Neural cell (in vitro differentiated cells): ENCODE measurements around the gene HAGHL. TPM values are rescaled to one million over a fixed set of nuclear protein-coding genes. Genes with fewer than 3 reads are reported as not detected.
A peak's percentile ranks its signal among the peaks of the same experiment; 100 is the strongest.
"Not testable (repeated sequence)": the region's sequence is repeated elsewhere in the genome, so short reads cannot be mapped to it uniquely, and the experiment has no call there.

ENCODE experiments used
- H2AFZ ChIP-seq: fragments of 200-600, 300-800 bp; sonication (generic), shearing (Covaris generic); 2 replicates; pipeline ENCODE4 v1.6.0; 2014; ENCODE audit warnings: low read depth, mild to moderate bottlenecking, antibody characterized with exemption, low read length, moderate library complexity
- H3F3A ChIP-seq: fragments of 200-600 bp; shearing (Covaris generic); 2 replicates; pipeline ENCODE4 v1.6.1; 2016; ENCODE audit warnings: mild to moderate bottlenecking, moderate library complexity, mixed read lengths, antibody characterized with exemption, low read length; ENCODE audit not compliant: insufficient read depth, poor library complexity, severe bottlenecking
- H3K27ac ChIP-seq: fragments of 200-600, 300-800 bp; sonication (generic), shearing (Covaris generic); 2 replicates; pipeline ENCODE4 v1.5.1; 2014; ENCODE audit warnings: mild to moderate bottlenecking, low read length, moderate library complexity
- H3K27me3 ChIP-seq: fragments of 300-800, 200-600 bp; sonication (generic), shearing (Covaris generic); 2 replicates; pipeline ENCODE4 v1.6.0; 2014; ENCODE audit warnings: mild to moderate bottlenecking, low read depth, low read length, moderate library complexity; ENCODE audit not compliant: insufficient read depth
- H3K36me3 ChIP-seq: fragments of 300-800, 200-600 bp; sonication (generic), shearing (Covaris generic); 2 replicates; pipeline ENCODE4 v1.5.1; 2014; ENCODE audit warnings: mild to moderate bottlenecking, antibody characterized with exemption, low read length, moderate library complexity; ENCODE audit not compliant: insufficient read depth
- H3K4me2 ChIP-seq: fragments of 300-800, 200-600 bp; sonication (generic), shearing (Covaris generic); 2 replicates; pipeline ENCODE4 v1.6.0; 2014; ENCODE audit warnings: mild to moderate bottlenecking, low read length
- H3K4me3 ChIP-seq: fragments of 300-800, 200-600 bp; sonication (generic), shearing (Covaris generic); 2 replicates; pipeline ENCODE4 v1.5.1; 2014; ENCODE audit warnings: mild to moderate bottlenecking, low read length, moderate library complexity
- H3K79me2 ChIP-seq: fragments of 200-600 bp; shearing (Covaris generic); replicated peaks from 2 replicates; pipeline ENCODE4 v1.6.0; 2014; ENCODE audit warnings: mild to moderate bottlenecking, low read length, moderate library complexity; ENCODE audit not compliant: insufficient read depth
- H3K9ac ChIP-seq: fragments of 300-800, 200-600 bp; sonication (generic), shearing (Covaris generic); 2 replicates; pipeline ENCODE4 v1.6.1; 2016; ENCODE audit warnings: mild to moderate bottlenecking, low read length, mixed read lengths
- H3K9me2 ChIP-seq: fragments of 200-600 bp; shearing (Covaris generic); 2 replicates; pipeline ENCODE4 v1.6.1; 2016; ENCODE audit warnings: mild to moderate bottlenecking, low read length, mixed read lengths; ENCODE audit not compliant: insufficient read depth
- H3K9me3 ChIP-seq: fragments of 200-600, 300-800 bp; sonication (generic), shearing (Covaris generic); 2 replicates; pipeline ENCODE4 v1.6.1; 2016; ENCODE audit warnings: mild to moderate bottlenecking, mixed run types, low read length, moderate library complexity, mixed read lengths
- H4K20me1 ChIP-seq: fragments of 200-600 bp; shearing (Covaris generic); 2 replicates; pipeline ENCODE4 v1.6.1; 2016; ENCODE audit warnings: mild to moderate bottlenecking, mixed run types; ENCODE audit not compliant: insufficient read depth
- EP300 ChIP-seq: fragments of 450-650 bp; conservative IDR thresholded peaks from 2 replicates; pipeline ENCODE4 v1.6.1; 2014; ENCODE audit warnings: antibody characterized with exemption, mild to moderate bottlenecking, moderate library complexity; ENCODE audit not compliant: poor library complexity, severe bottlenecking
- EZH2 ChIP-seq: fragments of 200-600, 300-800 bp; shearing (Covaris generic), sonication (generic); IDR thresholded peaks from 2 replicates; pipeline ENCODE4 v1.6.1; 2014; ENCODE audit warnings: antibody characterized with exemption, low read length, borderline replicate concordance, mild to moderate bottlenecking; ENCODE audit not compliant: insufficient read depth, poor library complexity, severe bottlenecking
- MXI1 ChIP-seq: fragments of 450-650 bp; conservative IDR thresholded peaks from 2 replicates; pipeline ENCODE4 v1.6.1; 2014; ENCODE audit warnings: antibody characterized with exemption, mild to moderate bottlenecking; ENCODE audit not compliant: poor library complexity, severe bottlenecking
- POLR2AphosphoS5 ChIP-seq: IDR thresholded peaks from 2 replicates; pipeline ENCODE4 v1.6.1; 2012
- RAD21 ChIP-seq: fragments of 450-650 bp; conservative IDR thresholded peaks from 2 replicates; pipeline ENCODE4 v1.6.1; 2014; ENCODE audit warnings: antibody characterized with exemption, mild to moderate bottlenecking, moderate library complexity
- REST ChIP-seq: IDR thresholded peaks from 2 replicates; pipeline ENCODE4 v1.6.1; 2012; ENCODE audit warnings: borderline replicate concordance
- SMC3 ChIP-seq: fragments of 450-650 bp; conservative IDR thresholded peaks from 2 replicates; pipeline ENCODE4 v1.6.1; 2014; ENCODE audit warnings: antibody characterized with exemption, mild to moderate bottlenecking, moderate library complexity; ENCODE audit not compliant: poor library complexity
- TAF1 ChIP-seq: IDR thresholded peaks from 2 replicates; pipeline ENCODE4 v1.6.1; 2012; ENCODE audit warnings: low read depth
- polyA plus RNA-seq: library from polyadenylated mRNA; depleted of rRNA; stranded (reverse); fragments of >200 nt; gene quantifications from 2 replicates; pipeline ENCODE4 v1.2.3, GENCODE V29; 2014
- TF ChIP-seq, protein P1 (sequence below): fragments of 450-650 bp; IDR thresholded peaks from 2 replicates; pipeline ENCODE4 v1.5.1; 2014; ENCODE audit warnings: antibody characterized with exemption, mild to moderate bottlenecking, moderate library complexity; ENCODE audit not compliant: poor library complexity, severe bottlenecking

The HAGHL gene
- polyA plus RNA-seq, 1 donor from 2014 or later = 28.3 TPM

- H3K36me3 ChIP-seq = no peaks in the 10 kb centered on the region
- H3K9me3 ChIP-seq = no peaks in the 10 kb centered on the region
- H3K27me3 ChIP-seq = no peaks in the 10 kb centered on the region
- no peaks in the 10 kb centered on the region for H4K20me1 ChIP-seq
- H3K27ac ChIP-seq = peak within 1 kb of the TSS; percentile 63
- peak within 1 kb of the TSS; percentile 96 for H3K4me3 ChIP-seq
- peak within 1 kb of the TSS; percentile 90 for H3K9ac ChIP-seq
- H3K4me2 ChIP-seq = peak within 1 kb of the TSS; percentile 86
- H3F3A ChIP-seq = no peaks in the 10 kb centered on the region
- TF ChIP-seq SMC3 = peak; percentile 92
- TF ChIP-seq, protein P1, sequence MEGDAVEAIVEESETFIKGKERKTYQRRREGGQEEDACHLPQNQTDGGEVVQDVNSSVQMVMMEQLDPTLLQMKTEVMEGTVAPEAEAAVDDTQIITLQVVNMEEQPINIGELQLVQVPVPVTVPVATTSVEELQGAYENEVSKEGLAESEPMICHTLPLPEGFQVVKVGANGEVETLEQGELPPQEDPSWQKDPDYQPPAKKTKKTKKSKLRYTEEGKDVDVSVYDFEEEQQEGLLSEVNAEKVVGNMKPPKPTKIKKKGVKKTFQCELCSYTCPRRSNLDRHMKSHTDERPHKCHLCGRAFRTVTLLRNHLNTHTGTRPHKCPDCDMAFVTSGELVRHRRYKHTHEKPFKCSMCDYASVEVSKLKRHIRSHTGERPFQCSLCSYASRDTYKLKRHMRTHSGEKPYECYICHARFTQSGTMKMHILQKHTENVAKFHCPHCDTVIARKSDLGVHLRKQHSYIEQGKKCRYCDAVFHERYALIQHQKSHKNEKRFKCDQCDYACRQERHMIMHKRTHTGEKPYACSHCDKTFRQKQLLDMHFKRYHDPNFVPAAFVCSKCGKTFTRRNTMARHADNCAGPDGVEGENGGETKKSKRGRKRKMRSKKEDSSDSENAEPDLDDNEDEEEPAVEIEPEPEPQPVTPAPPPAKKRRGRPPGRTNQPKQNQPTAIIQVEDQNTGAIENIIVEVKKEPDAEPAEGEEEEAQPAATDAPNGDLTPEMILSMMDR = peak; percentile 100
- peak; percentile 98 for TF ChIP-seq POLR2AphosphoS5
- TF ChIP-seq MXI1 = peak; percentile 90
- TF ChIP-seq TAF1 = peak; percentile 96
- TF ChIP-seq EP300 = peak; percentile 73
- peak; percentile 73 for TF ChIP-seq RAD21
- TF ChIP-seq REST = peak; percentile 85
- TF ChIP-seq EZH2 = no peak
- H3K9me2 ChIP-seq = no peaks in the 10 kb centered on the region
- H3K79me2 ChIP-seq = peaks cover 5% of the 10 kb centered on the region
- peak within 1 kb of the TSS; percentile 79 for H2AFZ ChIP-seq
Observed at GRCh38 chr16:740764-741505, 14.0 kb downstream of the HAGHL start, which contains the start of gene CIAO3. Gene CIAO3, minus strand, starts transcription at chr16:740997. Its CDS starts 12 bp downstream, at chr16:740985.

DNA sequence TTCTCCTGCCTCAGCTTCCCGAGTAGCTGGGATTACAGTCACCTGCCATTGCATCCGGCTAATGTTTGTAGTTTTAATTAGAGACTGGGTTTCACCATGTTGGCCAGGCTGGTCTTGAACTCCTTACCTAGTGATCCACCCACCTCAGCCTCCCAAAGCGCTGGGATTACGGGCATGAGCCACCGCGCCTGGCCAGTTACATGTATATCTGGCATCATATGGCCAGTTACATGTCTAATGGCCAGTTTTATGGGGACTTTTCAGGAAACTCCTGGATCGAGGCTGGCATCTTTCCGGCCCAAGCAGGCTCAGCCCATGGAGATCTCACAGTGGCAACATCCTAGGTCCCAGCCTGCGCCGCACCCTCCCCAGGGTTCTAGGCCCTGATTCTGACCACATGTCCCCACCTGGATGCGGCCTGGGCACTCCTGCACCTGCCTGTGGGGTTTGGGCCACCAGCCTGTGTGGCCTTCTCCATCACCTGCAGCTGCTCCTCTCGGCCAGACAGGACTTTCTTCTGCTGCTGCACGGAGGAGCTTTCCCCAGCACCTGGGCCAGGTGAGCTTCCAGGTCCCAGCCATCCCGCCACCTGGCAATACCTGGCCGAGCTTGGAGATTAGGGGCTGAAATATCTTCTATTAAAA, 15.2 kb downstream of the HAGHL start:
- no peak for TF ChIP-seq RAD21
- TF ChIP-seq, protein P1 = no peak
- TF ChIP-seq REST = no peak
- TF ChIP-seq MXI1 = no peak
- no peak for TF ChIP-seq SMC3
- TF ChIP-seq EZH2 = no peak
- no peak for TF ChIP-seq POLR2AphosphoS5
- TF ChIP-seq TAF1 = no peak
- TF ChIP-seq EP300 = no peak

DNA sequence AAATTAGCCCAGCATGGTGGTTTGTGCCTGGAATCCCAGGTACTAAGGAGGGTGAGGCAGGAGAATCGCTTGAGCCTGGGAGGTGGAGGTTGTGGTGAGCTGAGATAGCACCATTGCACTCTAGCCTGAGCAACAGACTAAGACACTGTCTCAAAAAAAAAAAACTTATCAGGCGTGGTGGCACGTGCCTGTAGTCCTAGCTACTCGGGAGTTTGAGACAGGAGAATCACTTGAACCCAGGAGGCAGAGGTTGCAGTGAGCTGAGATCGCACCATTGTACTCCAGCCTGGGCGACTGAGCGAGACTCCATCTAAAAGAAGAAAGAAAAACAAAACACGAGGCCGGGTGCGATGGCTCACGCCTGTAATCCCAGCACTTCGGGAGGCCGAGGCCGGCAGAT, 16.0 kb downstream of the HAGHL start:
- H2AFZ ChIP-seq, H3K27ac ChIP-seq, H3K9ac ChIP-seq, H3K9me3 ChIP-seq, H3K27me3 ChIP-seq, H3K36me3 ChIP-seq, H3K4me2 ChIP-seq, H3K79me2 ChIP-seq, H3K9me2 ChIP-seq, H3F3A ChIP-seq, H4K20me1 ChIP-seq, H3K4me3 ChIP-seq: not testable (repeated sequence)

More for the DNA sequence above, 15.2 kb downstream of the HAGHL start:
- H3F3A ChIP-seq = no peaks in the 10 kb centered on the region
- H3K9me2 ChIP-seq = no peaks in the 10 kb centered on the region
- H2AFZ ChIP-seq = no peak overlapping the region
- peaks cover 5% of the 10 kb centered on the region for H3K79me2 ChIP-seq
- no peaks in the 10 kb centered on the region for H3K36me3 ChIP-seq
- H3K4me3 ChIP-seq = no peak overlapping the region
- no peak overlapping the region for H3K27ac ChIP-seq
- H3K9ac ChIP-seq = no peak overlapping the region
- H4K20me1 ChIP-seq = no peaks in the 10 kb centered on the region
- H3K9me3 ChIP-seq = no peaks in the 10 kb centered on the region
- no peak overlapping the region for H3K4me2 ChIP-seq
- no peaks in the 10 kb centered on the region for H3K27me3 ChIP-seq
